Placental pericyte (primary cell): ENCODE results near the gene DHFR2. TPM values are rescaled to one million over a fixed set of nuclear protein-coding genes. Genes with fewer than 3 reads are reported as not detected.

Source experiments
- total RNA-seq: library from RNA; depleted of rRNA; stranded (reverse); fragments of >200 nt; gene quantifications from 2 replicates; pipeline ENCODE4 v1.2.3, GENCODE V29; 2012

Gene DHFR2
- total RNA-seq: 3.1 and 4.2 TPM in 2 replicates

GRCh38 chr3:94062513-94063404 is at the start of gene DHFR2, which contains the start of gene NSUN3:
DHFR2 (minus strand) TSS chr3:94062916; CDS start chr3:94061511, 1,405 bp downstream.
NSUN3 (plus strand) TSS chr3:94063061; CDS start chr3:94063127, 66 bp downstream.

GRCh38 chr3:94028093-94028837 is 34.5 kb downstream of the DHFR2 start, which contains the start of gene STX19:
STX19 (minus strand) TSS chr3:94028597; CDS start chr3:94015269, 13,328 bp downstream.

Other genes starting within 250 kb of the DHFR2 start
- gene PROS1, start 89.0 kb downstream of the DHFR2 start, total RNA-seq: 6.2 and 12.3 TPM in 2 replicates
- gene ARL13B, start 82.8 kb downstream of the DHFR2 start, total RNA-seq: 7.7 and 12.3 TPM in 2 replicates
- not detected in 2 replicates for gene STX19, start 34.3 kb downstream of the DHFR2 start, total RNA-seq
- gene NSUN3, start 145 bp upstream of the DHFR2 start, total RNA-seq: 7.7 and 14.6 TPM in 2 replicates